Endothelial cell (in vitro differentiated cells): ENCODE data around the gene CES4A. TPM values are rescaled to one million over a fixed set of nuclear protein-coding genes. Genes with fewer than 3 reads are reported as not detected.
"Not testable (repeated sequence)": the region's sequence is repeated elsewhere in the genome, so short reads cannot be mapped to it uniquely, and the experiment has no call there.

Experiments used
- DNase-seq: peaks from one replicate; pipeline ENCODE4 v3.0.0; 2021; ENCODE audit warnings: low spot score
- H3K27ac Mint-ChIP-seq: one replicate; pipeline ENCODE4 v1.8.0; 2021; ENCODE audit warnings: mixed read lengths, inconsistent platforms; ENCODE audit not compliant: unreplicated experiment
- H3K27me3 Mint-ChIP-seq: one replicate; pipeline ENCODE4 v1.8.0; 2021; ENCODE audit warnings: mild to moderate bottlenecking, moderate library complexity, mixed read lengths, inconsistent platforms; ENCODE audit not compliant: unreplicated experiment
- H3K36me3 Mint-ChIP-seq: one replicate; pipeline ENCODE4 v1.8.0; 2021; ENCODE audit warnings: mild to moderate bottlenecking, low read depth, mixed read lengths, inconsistent platforms; ENCODE audit not compliant: unreplicated experiment
- H3K4me1 Mint-ChIP-seq: one replicate; pipeline ENCODE4 v1.8.0; 2021; ENCODE audit warnings: mild to moderate bottlenecking, mixed read lengths, inconsistent platforms; ENCODE audit not compliant: unreplicated experiment
- H3K4me3 Mint-ChIP-seq: one replicate; pipeline ENCODE4 v1.8.0; 2021; ENCODE audit warnings: mild to moderate bottlenecking, mixed read lengths, inconsistent platforms; ENCODE audit not compliant: unreplicated experiment
- H3K9me3 Mint-ChIP-seq: one replicate; pipeline ENCODE4 v1.8.0; 2021; ENCODE audit warnings: mixed read lengths, inconsistent platforms; ENCODE audit not compliant: unreplicated experiment
- CTCF ChIP-seq: fragments of 200-600 bp; sonication (generic); IDR thresholded peaks from one replicate; pipeline ENCODE4 v1.5.0; 2021; ENCODE audit warnings: antibody characterized with exemption; ENCODE audit not compliant: unreplicated experiment
- total RNA-seq: library from RNA; stranded (reverse); fragmentation: NEBNext Ultra II Directional; extraction: Animal tissue kit (Norgen Biotek cat#: 25700); gene quantifications from one replicate; pipeline ENCODE4 v1.2.1, GENCODE V29; 2021; ENCODE audit not compliant: unreplicated experiment

Gene CES4A
- total RNA-seq, 1 donor from 2014 or later = 1.1 TPM

- Mint-ChIP-seq H3K27me3 (peaks cover 5% of the 10 kb centered on the region), H3K36me3 (peaks cover 3% of the 10 kb centered on the region), H3K4me1 (no peaks in the 10 kb centered on the region), H3K9me3 (no peaks in the 10 kb centered on the region), H3K27ac (no peak overlapping the region), H3K4me3 (no peak overlapping the region)
- DNase-seq = no peak
- TF ChIP-seq CTCF = no peak
Measured at GRCh38 chr16:66991545-66992077, 3.2 kb downstream of the CES4A start.

- H3K36me3 Mint-ChIP-seq, H3K27me3 Mint-ChIP-seq, H3K9me3 Mint-ChIP-seq, H3K27ac Mint-ChIP-seq, DNase-seq, H3K4me3 Mint-ChIP-seq, H3K4me1 Mint-ChIP-seq: not testable (repeated sequence)
Measured at GRCh38 chr16:66993558-66993957, 5.2 kb downstream of the CES4A start.

- Mint-ChIP-seq H3K4me3 (no peak overlapping the region), H3K27ac (no peak overlapping the region), H3K36me3 (peaks cover 9% of the 10 kb centered on the region), H3K4me1 (peaks cover 7% of the 10 kb centered on the region), H3K9me3 (no peaks in the 10 kb centered on the region), H3K27me3 (peaks cover 16% of the 10 kb centered on the region)
- TF ChIP-seq CTCF = no peak
- DNase-seq = no peak
Measured at GRCh38 chr16:66996324-66996982, 8.1 kb downstream of the CES4A start.

- DNase-seq = no peak
- Mint-ChIP-seq H3K4me1 (peaks cover 7% of the 10 kb centered on the region), H3K27ac (no peak overlapping the region), H3K4me3 (no peak overlapping the region), H3K9me3 (no peaks in the 10 kb centered on the region), H3K27me3 (peaks cover 19% of the 10 kb centered on the region), H3K36me3 (peaks cover 9% of the 10 kb centered on the region)
- TF ChIP-seq CTCF = no peak
Measured at GRCh38 chr16:66996983-66997358, 8.6 kb downstream of the CES4A start.

GRCh38 chr16:67000384-67001351 lies 12.3 kb downstream of the CES4A start:
- H3K36me3 Mint-ChIP-seq = peaks cover 9% of the 10 kb centered on the region
- DNase-seq = no peak
- H3K27ac Mint-ChIP-seq = no peak overlapping the region
- no peak for TF ChIP-seq CTCF
- no peak overlapping the region for H3K4me3 Mint-ChIP-seq
- no peaks in the 10 kb centered on the region for H3K9me3 Mint-ChIP-seq
- peaks cover 28% of the 10 kb centered on the region for H3K27me3 Mint-ChIP-seq
- peaks cover 7% of the 10 kb centered on the region for H3K4me1 Mint-ChIP-seq
